COLO829 (cell line): ENCODE results near the gene RNF227.
"Not testable (repeated sequence)": the region's sequence is repeated elsewhere in the genome, so short reads cannot be mapped to it uniquely, and the experiment has no call there.

Source experiments
- DNase-seq: peaks from one replicate; pipeline ENCODE4 v3.0.0; 2012; ENCODE audit warnings: low spot score

Gene RNF227

DNA sequence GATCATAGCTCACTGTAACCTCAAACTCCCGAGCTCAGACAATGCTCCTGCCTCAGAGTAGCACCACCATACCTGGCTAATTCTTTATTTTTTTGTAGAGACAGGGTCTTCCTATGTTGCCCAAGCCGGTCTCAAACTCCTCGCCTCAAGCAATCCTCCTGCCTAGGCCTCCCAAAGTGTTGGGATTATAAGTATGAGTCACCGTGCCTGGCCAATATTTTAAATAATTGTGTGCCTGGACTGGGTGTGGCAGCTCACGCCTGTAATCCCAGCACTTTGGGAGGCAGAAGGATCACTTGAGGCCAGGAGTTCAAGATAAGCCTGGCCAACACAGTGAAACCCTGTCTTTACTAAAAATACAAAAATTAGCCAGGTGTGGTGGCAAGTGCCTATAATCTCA lies 51.7 kb downstream of the RNF227 start:
- not testable (repeated sequence) for DNase-seq
